CD8-positive, alpha-beta memory T cell (primary cell): Measurements from ENCODE around the gene PGAM4. TPM values are rescaled to one million over a fixed set of nuclear protein-coding genes. Genes with fewer than 3 reads are reported as not detected.
"Not testable (repeated sequence)": the region's sequence is repeated elsewhere in the genome, so short reads cannot be mapped to it uniquely, and the experiment has no call there.

Experiments used
- CTCF ChIA-PET: fragments of 350-600 bp; sonication (Branson Sonifier 250); formaldehyde crosslinking; loops from one replicate; lab custom pipeline; 2021; ENCODE audit warnings: antibody characterized with exemption; lab: Charles Lee
- POLR2A ChIA-PET: fragments of 350-600 bp; sonication (Branson Sonifier 250); formaldehyde crosslinking; loops from one replicate; lab custom pipeline; 2021; ENCODE audit warnings: antibody characterized with exemption; lab: Charles Lee
- DNase-seq, 5 donors: peaks; one replicate each; pipeline versions ENCODE4 v3.0.0 to v3.0.0-alpha.2; 2020 to 2022; ENCODE audit warnings: mixed read lengths in 1 of 5
- H3K27ac ChIP-seq: one replicate; pipeline ENCODE4 v1.7.0; 2013; ENCODE audit warnings: low read depth, mild to moderate bottlenecking, low read length, moderate library complexity
- H3K27me3 ChIP-seq: 2 replicates; pipeline ENCODE4 v1.7.0; 2013; ENCODE audit warnings: low read length, mild to moderate bottlenecking; ENCODE audit not compliant: insufficient read depth, poor library complexity, severe bottlenecking
- H3K36me3 ChIP-seq: 2 replicates; pipeline ENCODE4 v1.7.0; 2013; ENCODE audit warnings: mild to moderate bottlenecking, low read length, moderate library complexity; ENCODE audit not compliant: insufficient read depth
- H3K4me1 ChIP-seq: 2 replicates; pipeline ENCODE4 v1.7.0; 2013; ENCODE audit warnings: mild to moderate bottlenecking, low read length, moderate library complexity; ENCODE audit not compliant: insufficient read depth
- H3K4me3 ChIP-seq: 2 replicates; pipeline ENCODE4 v1.7.0; 2013; ENCODE audit warnings: mild to moderate bottlenecking, low read length
- H3K9me3 ChIP-seq: 2 replicates; pipeline ENCODE4 v1.7.0; 2013; ENCODE audit warnings: mild to moderate bottlenecking, low read length
- H3K27ac Mint-ChIP-seq, 8 donors: one replicate each; pipeline ENCODE4 v1.8.0; 2020 to 2021; ENCODE audit warnings: mixed read lengths in 8 of 8, mild to moderate bottlenecking in 6 of 8, inconsistent platforms in 3 of 8, moderate library complexity in 3 of 8
- H3K27me3 Mint-ChIP-seq, 2 donors: one replicate each; pipeline ENCODE4 v1.8.0; 2020 to 2021; ENCODE audit warnings: mixed read lengths in 2 of 2, mild to moderate bottlenecking in 1 of 2, moderate library complexity in 1 of 2
- H3K36me3 Mint-ChIP-seq, 3 donors: one replicate each; pipeline ENCODE4 v1.8.0; 2020 to 2021; ENCODE audit warnings: mixed read lengths in 3 of 3, inconsistent platforms in 1 of 3, mild to moderate bottlenecking in 1 of 3
- H3K4me1 Mint-ChIP-seq, 3 donors: one replicate each; pipeline ENCODE4 v1.8.0; 2020 to 2021; ENCODE audit warnings: mixed read lengths in 3 of 3, inconsistent platforms in 1 of 3, mild to moderate bottlenecking in 1 of 3
- H3K4me3 Mint-ChIP-seq, 7 donors: one replicate each; pipeline ENCODE4 v1.8.0; 2020 to 2021; ENCODE audit warnings: mixed read lengths in 7 of 7, mild to moderate bottlenecking in 6 of 7, moderate library complexity in 4 of 7, inconsistent platforms in 2 of 7
- H3K9me3 Mint-ChIP-seq, 5 donors: one replicate each; pipeline ENCODE4 v1.8.0; 2020 to 2022; ENCODE audit warnings: mixed read lengths in 5 of 5, mild to moderate bottlenecking in 3 of 5, moderate library complexity in 2 of 5, inconsistent platforms in 1 of 5
- polyA plus RNA-seq: library from polyadenylated mRNA; unstranded; fragments of 300-500 nt; fragmentation: Illumina TruSeq; gene quantifications from one replicate; pipeline ENCODE4 v1.2.3, GENCODE V29; 2021
- total RNA-seq, 2 experiments: library from RNA; stranded (reverse); gene quantifications; one replicate each; pipeline ENCODE4 v1.2.3, GENCODE V29; 2021

PGAM4 gene
- total and polyA plus RNA-seq, 3 experiments from 2014 or later: 0.85 to 1.2 TPM; not detected in 1

- H3K27ac ChIP-seq: no peak overlapping the region
- no peak for DNase-seq
- Mint-ChIP-seq H3K4me3 (no peak overlapping the region), H3K27me3 (peaks cover 0 to 3% of the 10 kb centered on the region in 2 donors), H3K27ac (no peak overlapping the region), H3K36me3 (peaks cover 0 to 8% (median 3%) of the 10 kb centered on the region in 3 donors), H3K4me1 (peaks cover 9 to 30% (median 11%) of the 10 kb centered on the region in 3 donors), H3K9me3 (no peaks in the 10 kb centered on the region)
- H3K4me1 ChIP-seq: no peaks in the 10 kb centered on the region
- CTCF ChIA-PET: no interaction called here
- POLR2A ChIA-PET: no interaction called here
- H3K36me3 ChIP-seq: no peaks in the 10 kb centered on the region
- H3K9me3 ChIP-seq: no peaks in the 10 kb centered on the region
- no peak overlapping the region for H3K4me3 ChIP-seq
- H3K27me3 ChIP-seq: no peaks in the 10 kb centered on the region
Measured at GRCh38 chrX:77924320-77924859, 45.0 kb downstream of the PGAM4 start.

- ChIA-PET CTCF (no interaction called here), POLR2A (no interaction called here)
- Histone ChIP-seq H3K27ac (no peak overlapping the region), H3K4me3 (no peak overlapping the region), H3K27me3 (no peaks in the 10 kb centered on the region), H3K36me3 (no peaks in the 10 kb centered on the region), H3K9me3 (no peaks in the 10 kb centered on the region), H3K4me1 (peaks cover 3% of the 10 kb centered on the region)
- Mint-ChIP-seq H3K4me1 (peaks cover 14 to 42% (median 24%) of the 10 kb centered on the region in 3 donors), H3K9me3 (no peaks in the 10 kb centered on the region), H3K36me3 (peaks cover 0 to 5% (median 3%) of the 10 kb centered on the region in 3 donors), H3K27ac (peak overlapping the region in 1 of 8 donors; percentile 2), H3K4me3 (no peak overlapping the region), H3K27me3 (no peaks in the 10 kb centered on the region)
- no peak for DNase-seq
Measured at GRCh38 chrX:77922787-77923186, 46.7 kb downstream of the PGAM4 start.

- H3K27ac Mint-ChIP-seq, H3K27me3 Mint-ChIP-seq, H3K27me3 ChIP-seq, H3K36me3 ChIP-seq, H3K36me3 Mint-ChIP-seq, H3K4me3 ChIP-seq, POLR2A ChIA-PET, CTCF ChIA-PET, H3K9me3 Mint-ChIP-seq, DNase-seq, H3K4me3 Mint-ChIP-seq, H3K27ac ChIP-seq, H3K9me3 ChIP-seq: not testable (repeated sequence)
- H3K4me1 ChIP-seq: peaks cover 13% of the 10 kb centered on the region
- H3K4me1 Mint-ChIP-seq: peaks cover 17 to 45% (median 28%) of the 10 kb centered on the region in 3 donors
Measured at GRCh38 chrX:77919370-77919769, 50.1 kb downstream of the PGAM4 start.

GRCh38 chrX:77918568-77918967 is 50.9 kb downstream of the PGAM4 start:
- Mint-ChIP-seq H3K36me3 (peaks cover 0 to 3% (median 1%) of the 10 kb centered on the region in 3 donors), H3K9me3 (no peaks in the 10 kb centered on the region), H3K4me1 (peaks cover 17 to 44% (median 28%) of the 10 kb centered on the region in 3 donors), H3K27ac (peak overlapping the region in 2 of 8 donors; percentile 23 to 24), H3K27me3 (no peaks in the 10 kb centered on the region), H3K4me3 (no peak overlapping the region)
- no peak overlapping the region for H3K27ac ChIP-seq
- peaks cover 15% of the 10 kb centered on the region for H3K4me1 ChIP-seq
- POLR2A ChIA-PET: interaction anchor here (0.6 kb wide), 1 partner anchor 14 kb away, joined by 9 read pairs; no protein-coding TSS in a partner anchor
- no peak for DNase-seq
- H3K9me3 ChIP-seq: no peaks in the 10 kb centered on the region
- CTCF ChIA-PET: no interaction called here
- no peaks in the 10 kb centered on the region for H3K27me3 ChIP-seq
- no peak overlapping the region for H3K4me3 ChIP-seq
- H3K36me3 ChIP-seq: no peaks in the 10 kb centered on the region

Other genes starting within 250 kb of the PGAM4 start
- 10 to 100 TPM; 56.6 to 61.1 TPM for gene ATRX, start 183.4 kb downstream of the PGAM4 start, total RNA-seq
- 80.8 TPM for gene ATRX, start 183.4 kb downstream of the PGAM4 start, polyA plus RNA-seq
- gene MAGT1, start 74.2 kb downstream of the PGAM4 start, total RNA-seq: 10 to 100 TPM; 44.0 to 45.2 TPM
- 55.0 TPM for gene MAGT1, start 74.2 kb downstream of the PGAM4 start, polyA plus RNA-seq
- gene COX7B, start 70.2 kb downstream of the PGAM4 start, total RNA-seq: 100 to 1,000 TPM; 298 to 348 TPM
- gene COX7B, start 70.2 kb downstream of the PGAM4 start, polyA plus RNA-seq: 377 TPM
- gene ATP7A, start 58.9 kb downstream of the PGAM4 start, total RNA-seq: 1 to 10 TPM; 5.8 to 6.5 TPM
- gene ATP7A, start 58.9 kb downstream of the PGAM4 start, polyA plus RNA-seq: 4.6 TPM
- gene PGK1, start 134.6 kb upstream of the PGAM4 start, total RNA-seq: 100 to 1,000 TPM; 665 to 680 TPM
- 454 TPM for gene PGK1, start 134.6 kb upstream of the PGAM4 start, polyA plus RNA-seq
- gene TAF9B, start 170.0 kb upstream of the PGAM4 start, total RNA-seq: 10 to 100 TPM; 27.7 to 32.1 TPM
- gene TAF9B, start 170.0 kb upstream of the PGAM4 start, polyA plus RNA-seq: 21.0 TPM